ENCODE data around the gene FHIT.

Gene FHIT

DNA sequence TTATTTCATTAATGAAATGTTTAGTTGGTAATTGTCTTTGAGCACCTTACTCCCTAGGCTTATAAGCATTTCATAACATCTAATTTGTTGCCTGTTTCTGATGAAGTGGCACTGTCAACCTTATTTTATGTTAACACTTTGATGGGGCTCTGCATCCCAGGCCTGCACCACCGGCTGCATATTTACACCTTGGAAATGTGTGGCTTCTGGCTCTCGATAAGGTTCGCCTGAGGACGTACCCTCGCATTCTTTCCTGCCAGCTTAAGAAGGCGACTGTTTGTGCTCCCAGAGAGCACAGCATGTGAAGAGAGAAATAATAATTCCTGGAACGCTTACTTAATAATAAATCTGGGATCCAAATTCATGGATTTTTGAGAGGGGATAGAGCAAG lies 1438.1 kb downstream of the FHIT start:
- DNase-seq (ENCODE audit: insufficient read length, low spot score) (no peak), FAIRE-seq (no peak)
- TF ChIP-seq, protein P1, sequence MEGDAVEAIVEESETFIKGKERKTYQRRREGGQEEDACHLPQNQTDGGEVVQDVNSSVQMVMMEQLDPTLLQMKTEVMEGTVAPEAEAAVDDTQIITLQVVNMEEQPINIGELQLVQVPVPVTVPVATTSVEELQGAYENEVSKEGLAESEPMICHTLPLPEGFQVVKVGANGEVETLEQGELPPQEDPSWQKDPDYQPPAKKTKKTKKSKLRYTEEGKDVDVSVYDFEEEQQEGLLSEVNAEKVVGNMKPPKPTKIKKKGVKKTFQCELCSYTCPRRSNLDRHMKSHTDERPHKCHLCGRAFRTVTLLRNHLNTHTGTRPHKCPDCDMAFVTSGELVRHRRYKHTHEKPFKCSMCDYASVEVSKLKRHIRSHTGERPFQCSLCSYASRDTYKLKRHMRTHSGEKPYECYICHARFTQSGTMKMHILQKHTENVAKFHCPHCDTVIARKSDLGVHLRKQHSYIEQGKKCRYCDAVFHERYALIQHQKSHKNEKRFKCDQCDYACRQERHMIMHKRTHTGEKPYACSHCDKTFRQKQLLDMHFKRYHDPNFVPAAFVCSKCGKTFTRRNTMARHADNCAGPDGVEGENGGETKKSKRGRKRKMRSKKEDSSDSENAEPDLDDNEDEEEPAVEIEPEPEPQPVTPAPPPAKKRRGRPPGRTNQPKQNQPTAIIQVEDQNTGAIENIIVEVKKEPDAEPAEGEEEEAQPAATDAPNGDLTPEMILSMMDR (IDR thresholded peaks at IDR 0.05; ENCODE audit: insufficient read depth, missing control alignments) = no peak

DNA sequence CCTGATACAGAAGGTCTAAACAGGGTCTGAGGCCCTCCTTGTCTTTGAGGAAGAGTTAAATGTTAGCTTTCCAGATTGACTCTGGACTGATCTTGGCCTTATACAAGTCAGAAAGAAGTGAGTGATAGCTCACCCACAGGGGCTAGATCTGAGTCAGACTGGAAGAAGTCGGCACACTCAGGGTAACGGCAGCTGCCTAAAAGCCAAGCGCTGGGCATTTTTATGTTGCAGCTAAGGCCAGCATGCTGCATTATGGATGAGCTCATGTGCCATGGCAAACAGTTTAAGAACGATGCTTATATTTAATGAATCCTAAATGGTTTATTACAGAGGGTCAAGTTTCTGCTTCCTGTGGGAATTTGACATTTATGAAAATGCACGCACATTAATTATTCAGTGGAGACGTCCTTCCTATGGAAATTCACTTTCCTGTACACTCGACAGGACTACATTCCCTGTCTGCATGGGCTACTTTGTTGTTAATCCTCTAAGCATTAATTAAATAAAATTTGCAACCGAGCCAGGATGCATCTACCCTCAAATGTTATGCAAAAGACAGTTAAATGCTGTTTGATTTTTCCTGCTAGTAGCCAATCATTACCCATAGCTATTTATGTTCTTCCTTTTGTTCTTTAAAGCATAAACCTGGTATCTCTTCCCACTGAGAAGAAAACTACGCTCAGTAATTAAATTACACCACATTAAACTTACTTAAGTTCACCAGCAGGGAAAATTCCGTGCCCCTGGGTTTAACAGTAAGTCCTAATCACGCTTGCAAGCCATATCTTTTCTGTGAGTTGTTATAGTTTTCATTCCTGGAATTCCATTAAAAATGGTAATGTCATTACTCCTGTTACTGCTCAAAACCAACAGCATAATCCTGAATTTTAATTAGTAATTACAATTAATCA lies 1438.8 kb downstream of the FHIT start:
- FAIRE-seq (peak; percentile 41), DNase-seq (ENCODE audit: insufficient read length, low spot score) (no peak)
- TF ChIP-seq, protein P1 (IDR thresholded peaks at IDR 0.05; ENCODE audit: insufficient read depth, missing control alignments) = no peak

GRCh38 chr3:59811160-59811559 lies 1440.1 kb downstream of the FHIT start:
- DNase-seq (ENCODE audit: insufficient read length, low spot score) = no peak
- TF ChIP-seq, protein P1 (IDR thresholded peaks at IDR 0.05; ENCODE audit: insufficient read depth, missing control alignments) = no peak
- FAIRE-seq = no peak

- TF ChIP-seq, protein P1 (IDR thresholded peaks at IDR 0.05; ENCODE audit: insufficient read depth, missing control alignments) = no peak
- FAIRE-seq (no peak), DNase-seq (ENCODE audit: insufficient read length, low spot score) (no peak)
These were observed 1440.6 kb downstream of the FHIT start for GRCh38 chr3:59810606-59811005.

GRCh38 chr3:59809710-59810444 lies 1441.4 kb downstream of the FHIT start:
- TF ChIP-seq, protein P1 (IDR thresholded peaks at IDR 0.05; ENCODE audit: insufficient read depth, missing control alignments) = peak; percentile 55
- FAIRE-seq = no peak
- no peak for DNase-seq (ENCODE audit: insufficient read length, low spot score)

DNA sequence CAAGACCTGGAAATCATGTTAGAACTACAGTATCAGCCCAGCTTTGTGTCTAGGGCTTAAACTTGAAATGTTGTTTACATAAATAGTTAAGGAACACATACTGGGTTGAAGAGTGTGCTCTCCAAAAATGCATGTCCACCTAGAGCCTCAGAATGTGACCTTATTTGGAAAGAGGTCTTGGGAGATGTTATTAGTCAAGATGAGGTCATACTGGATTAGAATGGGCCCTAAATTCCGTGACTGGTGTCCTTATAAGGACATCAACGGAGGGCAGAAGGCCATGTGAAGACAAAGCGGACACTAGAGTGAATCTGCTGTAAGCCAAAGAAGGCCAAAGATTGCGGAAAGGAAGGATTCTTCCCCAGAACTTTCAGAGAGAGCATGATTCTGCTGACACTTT lies 1442.2 kb downstream of the FHIT start:
- TF ChIP-seq, protein P1 (IDR thresholded peaks at IDR 0.05; ENCODE audit: insufficient read depth, missing control alignments) = no peak
- DNase-seq (ENCODE audit: insufficient read length, low spot score) (no peak), FAIRE-seq (no peak)

Measured in D721Med (cell line).